Cerebellar cortex (tissue), 1 donor: ENCODE data around the gene KIRREL1.
A peak's percentile ranks its signal among the peaks of the same experiment; 100 is the strongest.

Experiments
- DNase-seq: peaks from one replicate; pipeline ENCODE4 v3.0.0-alpha.2; 2015; ENCODE audit warnings: low spot score

The KIRREL1 gene

GRCh38 chr1:157993147-157993917, at the start of gene KIRREL1:
KIRREL1 (plus strand) TSS chr1:157993645; CDS start chr1:157993677, 32 bp downstream.
- DNase-seq = no peak

- no peak for DNase-seq
These were observed 48.7 kb upstream of the KIRREL1 start for GRCh38 chr1:157944663-157945280.

DNA sequence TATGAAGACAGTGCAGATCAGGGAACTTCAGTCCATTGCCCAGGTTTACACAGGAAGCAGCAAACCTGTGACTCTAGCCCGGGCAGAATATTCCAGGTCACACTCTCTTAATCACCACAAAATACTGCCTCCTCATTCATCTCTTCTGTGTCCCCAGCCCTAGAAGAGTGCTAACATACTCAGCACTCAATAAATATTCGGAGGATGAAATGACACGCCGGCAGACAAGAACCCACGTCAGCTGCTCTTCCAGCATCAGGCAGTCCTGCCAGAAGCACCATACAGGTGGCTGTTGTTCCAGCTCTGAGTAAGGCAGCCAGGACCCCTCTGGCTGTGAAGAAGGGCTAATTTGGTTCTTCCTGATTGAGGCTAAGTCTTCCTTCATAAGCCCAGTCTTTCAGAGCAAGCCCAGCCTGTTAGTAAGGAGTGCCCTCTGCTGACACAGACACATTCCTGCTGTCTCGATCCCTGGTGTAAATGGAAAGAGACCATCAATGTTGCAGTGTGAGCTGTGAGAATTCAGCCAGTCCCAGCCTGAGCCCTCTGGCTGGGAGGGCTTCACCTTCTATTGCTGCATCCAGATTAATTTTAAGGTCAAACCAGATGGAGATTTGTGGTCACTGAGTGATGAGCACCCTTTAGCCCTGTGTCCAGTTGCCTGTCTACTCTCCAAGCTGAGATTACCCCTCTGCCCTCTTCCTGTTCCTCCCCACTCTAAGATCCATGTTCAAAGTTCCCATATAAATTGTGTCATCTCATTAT, 45.0 kb upstream of the KIRREL1 start:
- DNase-seq = peak; percentile 28

- DNase-seq = no peak
These were observed 44.4 kb upstream of the KIRREL1 start for GRCh38 chr1:157949074-157949354.

DNA sequence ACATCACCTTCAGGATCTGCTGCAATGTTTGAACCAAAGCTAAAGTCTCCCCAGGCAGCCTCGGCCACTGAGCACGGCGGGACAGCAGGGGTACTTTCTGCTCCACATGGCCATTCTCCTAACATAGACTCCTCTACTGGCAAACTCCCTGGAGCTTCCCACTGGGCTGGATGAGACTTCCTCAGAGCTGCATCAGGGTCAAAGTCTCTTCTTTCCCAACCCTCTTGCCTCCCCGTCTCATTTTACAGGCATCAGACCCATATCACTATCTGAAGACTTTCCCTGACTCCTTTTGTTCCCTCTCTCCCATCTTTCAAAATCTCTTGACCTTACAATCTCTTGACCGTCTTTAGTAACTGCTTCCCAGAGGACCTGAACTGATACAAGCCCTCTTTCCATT, 42.2 kb upstream of the KIRREL1 start:
- no peak for DNase-seq

- no peak for DNase-seq
These were observed 40.8 kb upstream of the KIRREL1 start for GRCh38 chr1:157952601-157953000.

DNA sequence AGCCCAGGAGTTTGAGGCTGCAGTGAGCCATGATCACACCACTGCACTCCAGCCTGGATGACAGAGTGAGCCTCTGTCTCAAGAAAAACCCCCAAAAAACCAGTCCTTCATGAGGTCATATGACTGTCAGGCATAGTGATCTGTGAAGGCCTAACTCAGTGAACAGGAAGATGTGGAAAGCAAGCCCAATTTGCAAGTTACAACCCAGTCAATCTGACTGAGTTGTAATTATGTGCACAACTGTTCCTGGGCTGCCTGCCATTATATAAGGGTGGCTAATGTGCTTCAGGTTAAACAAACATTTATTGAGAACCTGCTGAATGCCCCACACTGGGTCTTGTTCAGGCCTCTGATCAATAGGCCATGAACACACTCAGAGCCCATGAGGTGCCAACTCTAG, 38.2 kb upstream of the KIRREL1 start:
- DNase-seq = no peak

GRCh38 chr1:157955857-157956256, 37.6 kb upstream of the KIRREL1 start:
- no peak for DNase-seq

DNA sequence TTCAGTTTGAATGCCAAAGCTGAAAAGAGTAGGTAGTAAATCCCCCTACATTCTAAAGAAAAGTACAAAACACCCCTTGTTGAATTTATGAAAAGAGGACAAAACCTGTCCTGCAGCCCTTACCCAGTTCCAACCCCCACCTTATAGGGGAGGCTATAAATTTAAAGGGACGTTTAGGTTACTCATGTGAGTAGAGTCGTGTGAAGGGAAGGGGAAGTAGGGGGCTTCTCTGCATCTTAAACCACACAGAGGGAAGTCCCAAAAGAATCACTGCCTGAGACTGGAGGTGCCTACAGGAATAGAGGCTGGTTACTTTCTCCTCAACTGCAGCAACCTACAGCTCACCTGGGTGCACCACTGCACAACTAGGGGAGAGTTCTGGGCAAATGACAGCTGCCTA, 36.7 kb upstream of the KIRREL1 start:
- no peak for DNase-seq

DNA sequence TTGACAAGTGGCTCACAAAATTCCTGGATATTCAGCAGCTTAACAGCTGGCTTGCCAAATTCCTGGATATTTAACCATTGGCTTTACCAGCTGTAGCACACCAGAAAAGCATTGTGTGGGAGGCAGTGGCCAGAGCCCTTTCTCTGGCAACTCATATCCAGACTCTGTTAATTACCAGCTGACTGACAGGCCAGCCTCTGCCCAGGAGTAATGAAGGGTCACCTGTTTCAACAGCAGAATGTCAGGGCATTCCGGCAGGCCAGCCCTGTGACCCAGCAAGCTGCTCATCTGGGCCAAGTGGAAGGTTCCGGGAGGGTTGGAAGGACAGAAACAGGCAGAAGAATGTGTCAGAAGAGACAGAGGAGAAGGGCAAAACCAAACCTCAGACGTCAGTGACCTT, 35.2 kb upstream of the KIRREL1 start:
- DNase-seq = no peak

DNA sequence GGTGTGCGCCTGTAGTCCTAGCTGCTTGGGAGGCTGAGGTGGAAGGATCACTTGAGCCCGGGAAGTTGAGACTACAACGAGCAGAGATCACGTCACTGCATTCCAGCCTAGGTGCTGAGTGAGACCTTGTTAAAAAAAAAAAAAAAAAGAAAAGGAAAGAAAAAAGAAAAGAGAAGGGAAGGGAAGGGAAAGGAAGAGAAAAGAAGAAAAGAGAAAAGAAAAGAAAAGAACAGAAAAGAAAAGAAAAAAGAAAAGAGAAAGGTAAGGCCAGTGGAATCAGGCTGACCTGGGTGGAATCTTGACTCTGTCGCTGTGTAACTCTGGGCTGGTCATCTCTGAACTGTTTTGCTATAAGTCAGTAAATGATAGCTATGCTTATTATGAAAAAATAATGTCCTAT, 33.7 kb upstream of the KIRREL1 start:
- DNase-seq = no peak

DNA sequence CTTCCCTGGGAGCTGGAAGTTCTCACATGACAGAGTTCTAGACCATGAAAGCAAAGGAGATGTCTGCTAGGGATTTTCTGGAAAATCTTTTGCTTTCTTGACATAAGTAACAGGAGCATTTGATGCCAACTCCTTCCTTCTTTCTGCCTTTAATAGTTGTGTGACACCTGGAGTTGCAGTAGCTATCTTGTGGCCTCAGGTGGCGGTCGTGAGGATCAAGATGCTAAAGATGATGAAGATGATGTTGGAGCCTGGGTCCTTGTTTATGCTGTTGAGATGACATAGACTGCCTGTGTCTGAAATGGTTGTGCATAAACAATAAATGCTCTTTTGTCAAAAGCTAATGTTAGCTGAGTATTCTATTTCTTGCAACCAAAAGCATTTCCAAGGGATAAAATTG, 32.7 kb upstream of the KIRREL1 start:
- DNase-seq = no peak

GRCh38 chr1:157961805-157962762, 31.4 kb upstream of the KIRREL1 start:
- DNase-seq = no peak

GRCh38 chr1:157963713-157964112, 29.7 kb upstream of the KIRREL1 start:
- peak; percentile 59 for DNase-seq

GRCh38 chr1:157965584-157965983, 27.9 kb upstream of the KIRREL1 start:
- DNase-seq = no peak

GRCh38 chr1:157966031-157966537, 27.4 kb upstream of the KIRREL1 start:
- DNase-seq = no peak

DNA sequence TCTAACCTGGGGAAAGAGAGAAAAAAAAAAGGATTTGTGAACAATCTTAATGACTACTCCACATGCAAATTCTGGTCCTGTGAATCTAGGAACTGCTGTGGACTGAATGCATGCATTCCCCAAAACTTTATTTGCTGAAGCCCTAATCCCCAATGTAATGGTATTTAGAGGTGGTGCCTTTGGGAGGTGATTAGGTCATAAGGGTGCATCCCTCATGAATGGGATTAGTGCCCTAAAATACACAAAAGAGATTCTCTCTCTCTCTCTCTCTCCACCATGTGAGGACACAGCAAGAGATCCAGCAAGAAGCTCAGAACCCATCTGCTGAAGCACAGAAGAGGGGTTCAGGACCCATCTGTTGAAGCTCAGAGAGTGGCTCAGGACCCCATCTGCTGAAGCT, 26.2 kb upstream of the KIRREL1 start:
- no peak for DNase-seq

GRCh38 chr1:157968508-157968907, 24.9 kb upstream of the KIRREL1 start:
- DNase-seq = no peak

GRCh38 chr1:157968946-157969345, 24.5 kb upstream of the KIRREL1 start:
- no peak for DNase-seq

DNA sequence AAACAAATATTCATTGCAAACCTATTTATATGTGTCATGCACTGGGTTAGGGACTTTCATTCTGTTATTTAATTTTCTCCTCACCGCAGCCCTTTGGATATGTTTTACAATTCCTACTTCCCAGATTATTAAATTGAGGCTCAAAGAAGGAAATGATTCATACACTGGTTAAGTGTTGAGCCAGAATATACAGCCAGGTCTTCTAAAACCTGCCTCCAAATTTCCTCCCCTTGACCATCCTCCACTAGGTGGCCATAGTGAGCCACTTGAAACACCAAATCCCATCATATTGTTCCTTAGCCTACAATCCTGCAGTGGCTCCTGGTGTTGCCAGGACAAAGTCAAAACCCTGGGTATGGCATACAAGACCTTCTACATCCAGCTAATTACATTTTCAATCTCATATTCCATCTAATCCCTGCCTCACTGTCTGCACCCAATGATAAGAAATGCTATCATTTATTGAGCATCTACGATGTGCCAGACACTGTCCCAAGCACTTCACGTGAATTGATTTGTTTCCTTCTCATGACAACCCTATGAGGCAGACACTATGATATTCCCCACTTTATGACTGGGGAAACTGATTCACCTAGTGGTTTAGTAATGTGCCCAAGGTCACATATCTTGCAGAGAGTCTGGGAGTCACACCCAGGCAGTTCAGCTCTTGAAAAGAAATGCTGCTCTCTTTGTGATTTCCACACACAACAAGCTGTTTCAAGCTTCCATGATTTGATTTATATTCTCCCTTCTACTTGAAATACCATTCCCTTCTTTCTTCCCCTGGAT, 23.6 kb upstream of the KIRREL1 start:
- peak; percentile 33 for DNase-seq

GRCh38 chr1:157971769-157972168, 21.7 kb upstream of the KIRREL1 start:
- DNase-seq = no peak
